B cell (primary cell): ENCODE data around the gene BMPR1A. TPM values are rescaled to one million over a fixed set of nuclear protein-coding genes. Genes with fewer than 3 reads are reported as not detected.

ENCODE experiments used
- ATAC-seq: fragments of 200-7000 bp; cut with Tn5 transposase; one replicate; pipeline ENCODE4 v1.10.0; 2021; ENCODE audit warnings: low read depth, mild to moderate bottlenecking, moderate number of reproducible peaks, moderate library complexity
- CTCF ChIA-PET: fragments of 350-600 bp; sonication (Branson Sonifier 250); formaldehyde crosslinking; loops from one replicate; lab custom pipeline; 2021; ENCODE audit warnings: antibody characterized with exemption, inconsistent platforms; lab: Charles Lee
- POLR2A ChIA-PET: fragments of 350-600 bp; sonication (Branson Sonifier 250); formaldehyde crosslinking; loops from one replicate; lab custom pipeline; 2021; ENCODE audit warnings: antibody characterized with exemption; lab: Charles Lee
- DNase-seq: peaks from one replicate; pipeline ENCODE4 v3.0.0; 2013
- H2AFZ ChIP-seq: 2 replicates; pipeline ENCODE4 v1.6.1; 2012; ENCODE audit warnings: mild to moderate bottlenecking, low read depth, low read length; ENCODE audit not compliant: insufficient read depth, poor library complexity, severe bottlenecking
- H3K27ac ChIP-seq, 2 donors: 1 replicate in 1 of 2; 2 replicates in 1 of 2; pipeline ENCODE4 v1.5.1; 2012 to 2013; ENCODE audit warnings: low read length in 2 of 2, mild to moderate bottlenecking in 2 of 2, moderate library complexity in 1 of 2
- H3K27me3 ChIP-seq, 4 experiments: fragments of 200-600 bp in 1 of 4; sonication (generic) in 1 of 4; replicated peaks in 1 of 4; 1 replicate in 2 of 4; 2 replicates in 2 of 4; pipeline versions ENCODE4 v1.6.1 to v1.7.0; 2013 to 2016; ENCODE audit warnings: low read length in 3 of 4, mild to moderate bottlenecking in 2 of 4, mixed read lengths in 1 of 4, moderate library complexity in 1 of 4; ENCODE audit not compliant: insufficient read depth in 4 of 4, control insufficient read depth in 3 of 4; ENCODE audit errors: control extremely low read depth in 1 of 4
- H3K36me3 ChIP-seq, 2 experiments: replicated peaks in 1 of 2; 1 replicate in 1 of 2; 2 replicates in 1 of 2; pipeline versions ENCODE4 v1.6.1 to v1.7.1; 2013; ENCODE audit warnings: low read length in 1 of 2; ENCODE audit not compliant: insufficient read depth in 2 of 2, control insufficient read depth in 1 of 2; ENCODE audit errors: control extremely low read depth in 1 of 2, extremely low read depth in 1 of 2
- H3K4me1 ChIP-seq, 2 donors: fragments of 200-600 bp in 1 of 2; sonication (generic) in 1 of 2; 1 replicate in 1 of 2; 2 replicates in 1 of 2; pipeline versions ENCODE4 v1.5.1 to v1.6.1; 2013 to 2017; ENCODE audit warnings: low read length in 2 of 2; ENCODE audit not compliant: control insufficient read depth in 2 of 2, insufficient read depth in 2 of 2
- H3K4me2 ChIP-seq: replicated peaks from 2 replicates; pipeline ENCODE3; 2012; ENCODE audit warnings: mild to moderate bottlenecking, low read depth, low read length; ENCODE audit not compliant: poor library complexity, severe bottlenecking
- H3K4me3 ChIP-seq, 5 experiments: fragments of 200-600 bp in 1 of 5; sonication (generic) in 1 of 5; 1 replicate in 3 of 5; 2 replicates in 2 of 5; pipeline versions ENCODE4 v1.5.1 to v1.7.0; 2011 to 2016; ENCODE audit warnings: low read length in 4 of 5, mild to moderate bottlenecking in 4 of 5, low read depth in 2 of 5, control low read depth in 1 of 5, moderate library complexity in 1 of 5; ENCODE audit not compliant: insufficient read depth in 1 of 5; ENCODE audit errors: control extremely low read depth in 1 of 5, extremely low read depth in 1 of 5
- H3K79me2 ChIP-seq: fragments of 200-600 bp; sonication (generic); one replicate; pipeline ENCODE4 v1.6.0; 2016; ENCODE audit warnings: low read length; ENCODE audit not compliant: control insufficient read depth, insufficient read depth
- H3K9ac ChIP-seq: fragments of 200-600 bp; sonication (generic); 2 replicates; pipeline ENCODE4 v1.6.1; 2017; ENCODE audit warnings: mild to moderate bottlenecking, low read length, moderate library complexity
- H3K9me3 ChIP-seq, 3 donors: one replicate each; pipeline versions ENCODE4 v1.6.1 to v1.7.1; 2013; ENCODE audit warnings: low read length in 2 of 3; ENCODE audit not compliant: control insufficient read depth in 2 of 3, insufficient read depth in 1 of 3; ENCODE audit errors: control extremely low read depth in 1 of 3
- H4K20me1 ChIP-seq: 2 replicates; pipeline ENCODE4 v1.6.0; 2012; ENCODE audit warnings: mild to moderate bottlenecking, low read length; ENCODE audit not compliant: insufficient read depth, control insufficient read depth, poor library complexity, severe bottlenecking
- H3K27ac Mint-ChIP-seq: one replicate; pipeline ENCODE4 v1.8.0; 2021; ENCODE audit warnings: mixed read lengths
- H3K27me3 Mint-ChIP-seq: one replicate; pipeline ENCODE4 v1.8.0; 2021; ENCODE audit warnings: mixed read lengths
- H3K4me1 Mint-ChIP-seq: one replicate; pipeline ENCODE4 v1.8.0; 2021; ENCODE audit warnings: mixed read lengths
- H3K4me3 Mint-ChIP-seq: one replicate; pipeline ENCODE4 v1.8.0; 2021; ENCODE audit warnings: mixed read lengths
- H3K9me3 Mint-ChIP-seq: one replicate; pipeline ENCODE4 v1.8.0; 2022; ENCODE audit warnings: mixed read lengths; ENCODE audit not compliant: insufficient read depth
- EZH2 ChIP-seq: IDR thresholded peaks from 2 replicates; pipeline ENCODE4 v1.6.1; 2012; ENCODE audit warnings: borderline replicate concordance, low read depth, mild to moderate bottlenecking, moderate library complexity, low read length; ENCODE audit not compliant: insufficient read depth, poor library complexity, severe bottlenecking
- WGBS: methylation state at CpG from one replicate; pipeline ENCODE4 v1.1.5; 2013; ENCODE audit warnings: missing lambda C conversion rate; ENCODE audit not compliant: insufficient coverage; 5-methylcytosine and 5-hydroxymethylcytosine counted together
- intact Hi-C: fragments of 100-400 bp; cut with micrococcal nuclease; formaldehyde crosslinking; loops from one replicate; pipeline ENCODE4 v1.10.0; 2022
- polyA plus RNA-seq: library from polyadenylated mRNA; depleted of rRNA; stranded (reverse); fragments of >200 nt; gene quantifications from 2 replicates; pipeline ENCODE4 v1.2.3, GENCODE V29; 2012
- total RNA-seq, 2 donors: library from RNA; stranded (reverse); fragments of 120-200 nt in 1 of 2; gene quantifications; 1 replicate in 1 of 2; 2 replicates in 1 of 2; pipeline versions ENCODE4 v1.2.3 to v1.2.4, GENCODE V29; 2013 to 2022
- TF ChIP-seq, protein P1 (sequence below): fragments of 200-600 bp; IDR thresholded peaks from one replicate; pipeline ENCODE4 v1.8.0; 2022; ENCODE audit warnings: antibody characterized with exemption, mild to moderate bottlenecking

Gene BMPR1A
- total and polyA plus RNA-seq, 2 donors (not counting 1 experiment from before 2014, with no cell fraction given): 1.9 to 15.1 TPM

DNA sequence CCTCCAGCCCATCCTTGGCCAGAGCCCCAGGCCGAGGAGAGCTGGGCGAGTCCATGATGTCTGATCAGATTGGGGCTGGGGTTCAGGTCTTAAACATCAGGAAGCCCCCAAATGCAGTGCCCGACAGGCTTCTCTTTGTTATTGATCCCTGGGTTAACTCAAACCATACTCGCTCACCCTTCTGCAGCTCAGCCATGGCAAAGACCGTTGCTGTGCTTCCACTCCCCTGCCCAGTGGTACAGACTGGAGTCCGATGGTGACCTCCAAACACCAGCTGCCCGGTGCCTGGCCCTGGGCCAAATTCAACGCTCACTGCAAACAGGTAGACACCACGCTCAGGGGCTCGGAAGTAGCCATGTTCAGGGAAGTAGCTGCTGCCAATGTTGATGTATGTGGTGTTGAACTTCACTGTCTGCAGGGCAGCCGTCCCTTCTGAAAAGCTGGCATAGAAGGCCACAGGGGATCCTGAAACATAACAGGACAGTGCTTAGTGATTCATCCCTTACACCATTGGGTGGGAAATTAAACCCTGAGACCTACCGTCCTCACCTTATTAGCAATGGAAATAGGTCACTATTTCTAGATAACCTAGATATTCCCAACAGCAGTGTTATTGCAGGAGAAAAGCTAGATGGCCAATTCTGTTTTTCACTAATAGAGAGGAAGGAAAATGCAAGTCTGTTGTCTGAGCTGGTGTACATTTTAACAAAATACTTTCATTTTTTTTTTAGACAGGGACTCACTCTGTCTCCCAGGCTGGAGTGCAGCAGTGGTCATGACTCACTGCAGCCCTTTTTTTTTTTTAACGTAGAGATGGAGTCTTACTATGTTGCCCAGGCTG lies 180.5 kb downstream of the BMPR1A start:
- intact Hi-C loops: loop anchor here (10.0 kb wide), 1 partner anchor 568 kb away; the partner anchor contains the start of gene MINPP1
- Histone ChIP-seq H3K4me3 (no peak overlapping the region), H3K27me3 (no peaks in the 10 kb centered on the region), H3K27ac (no peak overlapping the region), H3K79me2 (no peaks in the 10 kb centered on the region), H3K9me3 (no peaks in the 10 kb centered on the region), H4K20me1 (no peaks in the 10 kb centered on the region), H3K9ac (no peak overlapping the region), H3K36me3 (no peaks in the 10 kb centered on the region), H3K4me2 (no peak overlapping the region), H3K4me1 (peaks cover 0 to 4% of the 10 kb centered on the region in 2 donors), H2AFZ (no peak overlapping the region)
- Mint-ChIP-seq H3K9me3 (no peaks in the 10 kb centered on the region), H3K4me3 (no peak overlapping the region), H3K27ac (no peak overlapping the region), H3K4me1 (no peaks in the 10 kb centered on the region), H3K27me3 (no peaks in the 10 kb centered on the region)
- 96% methylated on average over 10 of the region's 13 CpGs for WGBS
- CTCF ChIA-PET: interaction anchor here (1.1 to 2.0 kb wide), 5 partner anchors 9 to 103 kb away, joined by 3 to 6 read pairs (median 4); no protein-coding TSS in a partner anchor
- ATAC-seq: no peak
- no peak for DNase-seq
- POLR2A ChIA-PET: no interaction called here
- TF ChIP-seq, protein P1, sequence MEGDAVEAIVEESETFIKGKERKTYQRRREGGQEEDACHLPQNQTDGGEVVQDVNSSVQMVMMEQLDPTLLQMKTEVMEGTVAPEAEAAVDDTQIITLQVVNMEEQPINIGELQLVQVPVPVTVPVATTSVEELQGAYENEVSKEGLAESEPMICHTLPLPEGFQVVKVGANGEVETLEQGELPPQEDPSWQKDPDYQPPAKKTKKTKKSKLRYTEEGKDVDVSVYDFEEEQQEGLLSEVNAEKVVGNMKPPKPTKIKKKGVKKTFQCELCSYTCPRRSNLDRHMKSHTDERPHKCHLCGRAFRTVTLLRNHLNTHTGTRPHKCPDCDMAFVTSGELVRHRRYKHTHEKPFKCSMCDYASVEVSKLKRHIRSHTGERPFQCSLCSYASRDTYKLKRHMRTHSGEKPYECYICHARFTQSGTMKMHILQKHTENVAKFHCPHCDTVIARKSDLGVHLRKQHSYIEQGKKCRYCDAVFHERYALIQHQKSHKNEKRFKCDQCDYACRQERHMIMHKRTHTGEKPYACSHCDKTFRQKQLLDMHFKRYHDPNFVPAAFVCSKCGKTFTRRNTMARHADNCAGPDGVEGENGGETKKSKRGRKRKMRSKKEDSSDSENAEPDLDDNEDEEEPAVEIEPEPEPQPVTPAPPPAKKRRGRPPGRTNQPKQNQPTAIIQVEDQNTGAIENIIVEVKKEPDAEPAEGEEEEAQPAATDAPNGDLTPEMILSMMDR: no peak
- no peak for TF ChIP-seq EZH2
